ENCODE data around the gene KCNC3.
A peak's percentile ranks its signal among the peaks of the same experiment; 100 is the strongest.

The KCNC3 gene

DNA sequence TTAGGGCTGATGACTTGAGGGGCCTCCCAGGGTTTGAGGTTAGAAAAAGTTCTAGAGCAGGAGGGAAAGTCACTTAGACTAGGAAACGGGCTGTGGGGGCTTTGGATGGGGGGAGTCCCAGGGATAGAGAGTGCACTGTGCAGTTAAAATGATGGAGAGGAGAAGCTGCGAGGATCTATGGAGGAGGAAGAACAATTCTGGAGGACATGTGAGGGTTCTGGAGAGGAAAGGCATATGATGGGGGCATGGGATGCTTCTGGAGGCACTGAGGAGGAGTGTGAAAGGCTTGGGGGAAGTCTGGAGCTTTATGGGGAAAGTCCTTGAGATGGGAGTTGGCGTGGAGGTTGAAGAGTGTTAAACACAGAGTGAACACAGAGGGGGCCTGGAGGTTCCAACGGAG lies 2.2 kb downstream of the KCNC3 start:
- DNase-seq (ENCODE audit: low read depth) = no peak

GRCh38 chr19:50326101-50326664 lies 3.0 kb downstream of the KCNC3 start:
- no peak for DNase-seq (ENCODE audit: low read depth)

- peak; percentile 57 for DNase-seq (ENCODE audit: low read depth)
These were observed 3.7 kb downstream of the KCNC3 start for GRCh38 chr19:50325310-50326100.

DNA sequence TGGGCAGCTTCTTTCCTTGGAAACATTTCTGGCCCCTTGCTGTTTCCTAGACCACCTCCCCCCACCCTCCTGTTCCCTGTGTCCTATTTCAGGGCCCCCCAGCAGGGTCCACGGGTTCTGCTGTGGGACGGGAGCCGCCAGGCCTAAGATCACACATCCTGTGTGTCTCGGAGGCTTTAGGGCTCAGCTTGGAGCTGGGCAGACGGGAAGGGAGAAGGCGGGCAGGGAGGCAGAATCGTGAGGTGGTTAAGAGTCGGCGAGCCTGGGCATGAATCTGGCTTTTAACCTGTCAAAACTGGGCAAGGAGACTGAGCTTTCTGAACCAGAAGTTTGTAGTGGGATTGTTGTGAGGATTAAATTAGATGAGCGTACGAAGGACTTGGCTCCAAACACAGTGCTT lies 4.8 kb downstream of the KCNC3 start:
- no peak for DNase-seq (ENCODE audit: low read depth)

DNA sequence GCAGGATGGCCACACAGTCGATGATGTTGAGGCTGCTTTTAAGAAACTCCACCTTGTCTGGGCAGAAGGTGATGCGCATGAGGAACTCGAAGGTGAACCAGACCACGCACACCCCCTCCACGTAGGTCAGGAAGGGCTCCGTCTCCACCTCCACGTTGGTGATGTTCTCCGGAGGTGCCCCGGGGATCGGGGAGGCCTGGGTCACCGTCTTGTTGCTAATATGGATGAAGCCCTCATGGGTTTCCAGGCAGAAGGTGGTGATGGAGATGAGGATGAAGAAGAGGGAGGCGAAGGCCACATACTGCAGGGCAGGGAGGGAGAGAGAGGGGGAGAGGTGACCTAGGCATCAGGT lies 5.4 kb downstream of the KCNC3 start:
- no peak for DNase-seq (ENCODE audit: low read depth)

DNA sequence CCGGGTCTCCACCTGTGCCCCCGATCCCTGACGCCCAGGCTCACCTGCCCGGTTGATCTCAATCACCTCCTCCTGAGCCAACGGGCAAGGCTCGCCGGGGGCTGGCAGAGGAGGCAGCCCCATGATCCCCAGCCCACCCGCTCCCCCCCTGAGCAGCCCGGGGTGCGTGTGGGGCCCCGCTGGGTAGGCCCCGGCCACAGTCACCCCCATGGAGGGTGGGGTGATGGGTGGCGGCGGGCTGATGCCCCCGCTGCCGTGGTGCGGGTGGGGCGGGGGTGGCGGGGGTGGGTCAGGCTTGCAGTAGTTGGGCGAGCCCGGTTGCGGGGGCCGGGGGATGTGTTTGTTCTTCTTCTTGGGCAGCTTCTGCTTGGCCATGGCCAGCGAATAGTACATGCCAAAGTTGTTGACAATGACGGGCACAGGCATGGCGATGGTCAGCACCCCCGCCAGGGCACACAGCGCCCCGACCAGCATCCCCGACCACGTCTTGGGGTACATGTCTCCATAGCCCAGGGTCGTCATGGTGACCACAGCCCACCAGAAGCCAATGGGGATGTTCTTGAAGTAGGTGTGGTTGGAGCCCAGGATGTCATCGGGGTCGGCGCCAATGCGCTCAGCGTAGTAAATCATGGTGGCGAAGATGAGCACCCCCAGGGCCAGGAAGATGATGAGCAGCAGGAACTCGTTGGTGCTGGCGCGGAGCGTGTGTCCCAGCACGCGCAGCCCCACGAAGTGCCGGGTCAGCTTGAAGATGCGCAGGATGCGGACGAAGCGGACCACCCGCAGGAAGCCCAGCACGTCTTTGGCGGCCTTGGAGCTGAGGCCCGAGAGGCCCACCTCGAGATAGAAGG lies 6.0 kb downstream of the KCNC3 start:
- no peak for DNase-seq (ENCODE audit: low read depth)

- DNase-seq (ENCODE audit: low read depth) = no peak
These were observed 6.9 kb downstream of the KCNC3 start for GRCh38 chr19:50322234-50322633.

GRCh38 chr19:50321831-50322230 lies 7.3 kb downstream of the KCNC3 start:
- DNase-seq (ENCODE audit: low read depth) = no peak

- no peak for DNase-seq (ENCODE audit: low read depth)
These were observed 8.6 kb downstream of the KCNC3 start for GRCh38 chr19:50320596-50320995.

DNA sequence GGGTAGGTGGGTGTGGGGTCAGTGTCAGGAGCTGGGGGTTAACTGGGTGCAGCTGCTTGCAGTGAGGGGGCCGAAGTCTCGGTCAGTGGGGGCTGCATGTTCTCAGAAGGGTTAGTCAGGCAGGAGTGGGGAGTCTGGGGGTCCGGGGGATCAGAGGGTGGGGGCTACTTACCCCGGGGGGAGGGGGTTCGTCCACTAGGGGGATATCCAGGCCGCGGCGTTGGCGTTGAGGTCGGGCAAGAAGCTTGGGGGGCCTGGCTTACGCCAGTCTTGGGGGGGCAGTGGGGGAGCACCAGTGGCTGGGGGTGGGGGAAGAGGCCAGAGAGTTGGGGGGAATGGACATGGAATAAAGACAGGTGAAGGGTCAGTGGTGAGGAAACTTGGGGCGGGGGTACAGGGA lies 9.1 kb downstream of the KCNC3 start:
- DNase-seq (ENCODE audit: low read depth) = no peak

GRCh38 chr19:50319156-50319555 lies 10.0 kb downstream of the KCNC3 start:
- no peak for DNase-seq (ENCODE audit: low read depth)

- DNase-seq (ENCODE audit: low read depth) = no peak
These were observed 10.7 kb downstream of the KCNC3 start for GRCh38 chr19:50318438-50318837.

DNA sequence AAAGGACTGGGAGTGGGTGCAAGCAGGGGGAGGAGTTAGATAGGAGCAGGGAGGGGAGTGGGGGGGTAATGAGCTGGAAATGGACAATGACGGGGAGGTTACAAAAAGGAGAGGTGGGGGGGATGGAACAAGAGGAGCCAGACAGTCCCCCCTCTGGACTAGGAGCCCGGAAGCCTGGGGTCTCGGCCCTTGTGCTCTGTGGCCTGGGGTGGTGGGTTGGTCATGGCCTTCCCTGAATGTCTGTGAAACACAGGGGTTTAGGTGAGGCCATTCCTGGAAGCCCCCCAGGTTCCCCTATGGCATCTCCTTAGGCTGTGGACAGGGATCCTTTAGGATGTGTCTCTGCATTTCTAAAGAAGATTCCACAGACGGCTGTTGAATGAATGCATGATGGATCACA lies 12.1 kb downstream of the KCNC3 start:
- no peak for DNase-seq (ENCODE audit: low read depth)

DNA sequence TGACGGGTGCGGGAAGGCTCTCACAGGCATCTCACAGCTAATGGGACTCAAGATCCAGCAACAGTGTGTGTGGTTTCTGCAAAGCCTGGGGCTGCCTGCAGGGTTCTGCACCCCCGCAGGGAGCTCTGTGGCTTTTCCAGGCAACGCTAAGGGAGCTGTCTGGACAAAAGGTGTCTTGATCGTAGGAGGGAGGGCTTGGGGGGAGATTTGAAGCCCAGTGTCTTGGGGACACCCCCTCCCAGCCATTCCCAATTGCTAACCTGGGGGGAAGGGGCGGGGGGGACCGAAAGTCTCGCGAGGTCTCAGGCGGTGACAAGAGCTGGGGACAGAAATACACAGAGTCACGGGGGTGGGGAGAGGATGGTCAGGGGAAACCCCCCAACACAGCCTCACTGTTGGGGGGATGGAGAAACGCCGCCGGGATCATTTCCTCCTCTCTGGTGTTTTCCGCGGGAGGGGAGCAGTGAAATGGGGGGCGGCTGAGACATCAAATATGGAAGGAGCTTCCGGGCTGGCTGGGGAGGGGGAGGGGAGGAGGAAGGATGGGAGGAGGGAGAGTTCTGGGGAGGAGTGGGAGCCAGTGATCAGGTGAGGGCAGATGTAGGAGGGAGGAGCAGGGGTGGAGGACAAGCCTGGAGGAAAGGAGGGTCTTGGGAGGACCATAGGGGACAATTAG lies 13.3 kb downstream of the KCNC3 start:
- DNase-seq (ENCODE audit: low read depth) = no peak

GRCh38 chr19:50314724-50315708 lies 14.2 kb downstream of the KCNC3 start:
- DNase-seq (ENCODE audit: low read depth) = no peak

- no peak for DNase-seq (ENCODE audit: low read depth)
These were observed 15.2 kb downstream of the KCNC3 start for GRCh38 chr19:50313812-50314536.

GRCh38 chr19:50312967-50313811 lies 16.0 kb downstream of the KCNC3 start:
- DNase-seq (ENCODE audit: low read depth) = no peak

DNA sequence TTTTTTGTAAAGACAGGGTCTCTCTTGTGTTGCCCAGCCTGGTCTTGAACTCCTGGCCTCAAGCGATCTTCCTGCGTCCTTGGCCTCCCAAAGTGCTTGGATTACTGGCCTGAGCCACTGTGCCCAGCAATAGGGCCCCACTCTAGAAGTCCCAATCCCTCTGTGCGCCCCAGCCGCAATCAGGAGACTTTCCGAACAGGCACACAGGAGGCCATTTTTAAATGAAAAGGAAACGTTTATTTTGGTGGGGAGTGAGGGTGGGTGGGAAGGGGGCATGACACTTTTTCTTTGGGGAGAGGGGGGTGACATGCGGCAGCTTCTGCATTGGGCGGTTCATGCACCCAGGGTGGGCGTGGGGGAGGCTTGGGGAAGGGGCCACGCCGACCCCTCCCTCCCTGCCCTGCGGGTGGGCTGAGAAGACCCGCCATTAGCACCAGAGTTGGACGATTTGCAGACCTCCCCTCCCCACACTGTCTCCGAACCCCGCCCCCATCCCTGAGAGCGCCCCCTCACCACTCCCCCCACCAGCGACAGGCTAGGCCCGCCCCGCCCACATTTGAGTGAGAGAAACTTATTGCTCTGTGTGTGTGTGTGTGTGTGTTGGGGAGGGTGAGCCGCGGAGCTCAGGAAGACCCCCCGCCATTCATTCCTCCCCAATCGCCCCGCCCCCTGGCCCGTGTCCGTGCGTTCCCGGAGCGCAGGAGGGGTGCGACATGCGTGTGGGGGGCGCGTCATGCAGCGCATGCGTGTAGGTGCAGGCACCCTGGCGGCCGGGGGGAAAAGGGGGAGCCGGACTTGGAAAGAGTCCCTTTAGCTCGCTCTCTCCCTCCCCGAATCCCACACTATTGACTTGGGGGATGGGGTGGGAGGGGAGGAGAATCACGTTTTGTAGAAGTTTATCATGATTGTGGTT lies 17.2 kb downstream of the KCNC3 start:
- no peak for DNase-seq (ENCODE audit: low read depth)

All from activated T-helper 9 cell treated with anti-CD3 and anti-CD28 coated beads, Interleukin-2, amount 50 U/mL, for 16 hours (primary cell).